Sigmoid colon (tissue), 7 donors: Measurements from ENCODE around the gene PTCHD1. TPM values are rescaled to one million over a fixed set of nuclear protein-coding genes. Genes with fewer than 3 reads are reported as not detected.

Experiments
- DNase-seq: peaks from one replicate; pipeline ENCODE4 v3.0.0-alpha.2; 2019
- H3K27ac ChIP-seq, 4 donors: fragments of 200-600 bp; sonication (generic); one replicate each; pipeline ENCODE4 v1.5.1; 2016 to 2019; ENCODE audit warnings: mild to moderate bottlenecking in 1 of 4
- H3K27me3 ChIP-seq, 3 donors: fragments of 200-600 bp; sonication (generic); one replicate each; pipeline ENCODE4 v1.5.1; 2019; ENCODE audit warnings: mild to moderate bottlenecking in 1 of 3
- H3K36me3 ChIP-seq, 4 donors: fragments of 200-600 bp; sonication (generic); one replicate each; pipeline ENCODE4 v1.5.1; 2016 to 2019
- H3K4me1 ChIP-seq, 4 donors: fragments of 200-600 bp; sonication (generic); one replicate each; pipeline ENCODE4 v1.5.1; 2017 to 2019
- H3K4me3 ChIP-seq, 4 donors: fragments of 200-600 bp; sonication (generic); one replicate each; pipeline ENCODE4 v1.5.1; 2017 to 2019; ENCODE audit warnings: mild to moderate bottlenecking in 2 of 4, moderate library complexity in 1 of 4
- H3K9me3 ChIP-seq, 4 donors: fragments of 200-600 bp in 3 of 4; sonication (generic) in 3 of 4; one replicate each; pipeline versions ENCODE4 v1.5.1 to v1.6.1; 2013 to 2019
- CTCF ChIP-seq, 4 experiments: fragments of 450-650 bp in 3 of 4; fragments of 200-600 bp in 1 of 4; IDR thresholded peaks; one replicate each; pipeline ENCODE4 v1.5.1; 2016 to 2019; ENCODE audit warnings: antibody characterized with exemption in 4 of 4, mild to moderate bottlenecking in 3 of 4, moderate library complexity in 2 of 4
- EP300 ChIP-seq, 4 donors: sonication (generic); formaldehyde crosslinking; IDR thresholded peaks; one replicate each; pipeline ENCODE4 v1.6.1; 2017; ENCODE audit warnings: antibody characterized with exemption in 4 of 4
- POLR2A ChIP-seq, 2 donors: fragments of 450-650 bp; IDR thresholded peaks; one replicate each; pipeline ENCODE4 v1.6.1; 2016; ENCODE audit warnings: antibody characterized with exemption in 2 of 2, mild to moderate bottlenecking in 2 of 2, moderate library complexity in 2 of 2
- POLR2AphosphoS5 ChIP-seq, 4 donors: sonication (generic); formaldehyde crosslinking; IDR thresholded peaks; one replicate each; pipeline ENCODE4 v1.6.1; 2017; ENCODE audit warnings: antibody characterized with exemption in 4 of 4
- WGBS, 2 donors: extraction: QIAGEN DNeasy Blood & Tissue Kit; methylation state at CpG; one replicate each; pipeline ENCODE4 v1.1.7; 2013; 5-methylcytosine and 5-hydroxymethylcytosine counted together
- intact Hi-C: fragments of 100-400 bp; cut with DNase I; formaldehyde crosslinking; loops from one replicate; pipeline ENCODE4 v1.15.1; 2023
- polyA plus RNA-seq, 3 donors: library from polyadenylated mRNA; stranded (reverse); fragments of 200-250 nt; gene quantifications; one replicate each; pipeline ENCODE4 v1.2.3, GENCODE V29; 2013
- total RNA-seq, 4 donors: library from RNA; depleted of rRNA; stranded (reverse); fragments of >200 nt; gene quantifications; one replicate each; pipeline ENCODE4 v1.1.0, GENCODE V29; 2016
- donor health status: healthy with polysubstance abuse.
- donor health status: Bipolar disorder and iron deficiency.
- donor health status: healthy.

PTCHD1 gene
- total and polyA plus RNA-seq, 7 donors, result under 0.01 to 31.6 (median 21.0) TPM; not detected in 1

- no peak for DNase-seq
- TF ChIP-seq EP300 (IDR thresholded peaks at IDR 0.05), result no peak
- TF ChIP-seq CTCF (IDR thresholded peaks at IDR 0.05), result no peak
- no peak for TF ChIP-seq POLR2A (IDR thresholded peaks at IDR 0.05)
- no peak for TF ChIP-seq POLR2AphosphoS5 (IDR thresholded peaks at IDR 0.05)
- Histone ChIP-seq H3K27ac (no peak overlapping the region), H3K36me3 (no peaks in the 10 kb centered on the region), H3K27me3 (no peaks in the 10 kb centered on the region), H3K4me3 (no peak overlapping the region), H3K9me3 (no peaks in the 10 kb centered on the region), H3K4me1 (peaks cover 0 to 9% (median 0%) of the 10 kb centered on the region in 4 donors)
- intact Hi-C loops, result no loop called here
- 25 to 69% methylated on average over 5 of the region's 5 CpGs for WGBS, 2 donors
Measured at GRCh38 chrX:23392195-23392594, 57.5 kb downstream of the PTCHD1 start.

- H3K9me3 ChIP-seq, result no peaks in the 10 kb centered on the region
- H3K4me3 ChIP-seq, result no peak overlapping the region
- WGBS, 2 donors, result 93 to 97% methylated on average over 1 of the region's 1 CpG
- no peak for TF ChIP-seq EP300 (IDR thresholded peaks at IDR 0.05)
- no peak for TF ChIP-seq POLR2A (IDR thresholded peaks at IDR 0.05)
- TF ChIP-seq CTCF (IDR thresholded peaks at IDR 0.05), result no peak
- no peak for TF ChIP-seq POLR2AphosphoS5 (IDR thresholded peaks at IDR 0.05)
- intact Hi-C loops, result no loop called here
- DNase-seq, result no peak
- H3K4me1 ChIP-seq, result no peaks in the 10 kb centered on the region
- no peak overlapping the region for H3K27ac ChIP-seq
- H3K36me3 ChIP-seq, result no peaks in the 10 kb centered on the region
- H3K27me3 ChIP-seq, result no peaks in the 10 kb centered on the region
Measured at GRCh38 chrX:23394421-23394820, 59.8 kb downstream of the PTCHD1 start.

GRCh38 chrX:23396263-23396662 is 61.6 kb downstream of the PTCHD1 start:
- Histone ChIP-seq H3K4me1 (no peaks in the 10 kb centered on the region), H3K4me3 (no peak overlapping the region), H3K27me3 (no peaks in the 10 kb centered on the region), H3K36me3 (no peaks in the 10 kb centered on the region), H3K27ac (no peak overlapping the region), H3K9me3 (no peaks in the 10 kb centered on the region)
- no peak for DNase-seq
- 84 to 88% methylated on average over 5 of the region's 5 CpGs for WGBS, 2 donors
- TF ChIP-seq POLR2A (IDR thresholded peaks at IDR 0.05) (no peak), POLR2AphosphoS5 (IDR thresholded peaks at IDR 0.05) (no peak), EP300 (IDR thresholded peaks at IDR 0.05) (no peak), CTCF (IDR thresholded peaks at IDR 0.05) (no peak)
- intact Hi-C loops, result no loop called here

- Histone ChIP-seq H3K27me3 (no peaks in the 10 kb centered on the region), H3K36me3 (no peaks in the 10 kb centered on the region), H3K4me1 (no peaks in the 10 kb centered on the region), H3K4me3 (no peak overlapping the region), H3K27ac (no peak overlapping the region), H3K9me3 (no peaks in the 10 kb centered on the region)
- 78 to 89% methylated on average over 8 of the region's 8 CpGs for WGBS, 2 donors
- TF ChIP-seq EP300 (IDR thresholded peaks at IDR 0.05) (no peak), POLR2A (IDR thresholded peaks at IDR 0.05) (no peak), POLR2AphosphoS5 (IDR thresholded peaks at IDR 0.05) (no peak)
- intact Hi-C loops, result no loop called here
- DNase-seq, result no peak
Measured at GRCh38 chrX:23398570-23398969, 63.9 kb downstream of the PTCHD1 start.

- 70 to 72% methylated on average over 6 of the region's 6 CpGs for WGBS, 2 donors
- no peak overlapping the region for H3K4me3 ChIP-seq
- TF ChIP-seq POLR2AphosphoS5 (IDR thresholded peaks at IDR 0.05) (no peak), EP300 (IDR thresholded peaks at IDR 0.05) (no peak), CTCF (IDR thresholded peaks at IDR 0.05) (no peak), POLR2A (IDR thresholded peaks at IDR 0.05) (no peak)
- no peaks in the 10 kb centered on the region for H3K9me3 ChIP-seq
- H3K36me3 ChIP-seq, result no peaks in the 10 kb centered on the region
- H3K27me3 ChIP-seq, result no peaks in the 10 kb centered on the region
- no peaks in the 10 kb centered on the region for H3K4me1 ChIP-seq
- intact Hi-C loops, result no loop called here
- H3K27ac ChIP-seq, result no peak overlapping the region
- no peak for DNase-seq
Measured at GRCh38 chrX:23403849-23404248, 69.2 kb downstream of the PTCHD1 start.
